ENCODE measurements around the gene C1S. TPM values are rescaled to one million over a fixed set of nuclear protein-coding genes. Genes with fewer than 3 reads are reported as not detected.

The C1S gene
- total and polyA plus RNA-seq, 2 of the 4 experiments (the other 2 are of a cell fraction), result 49.6 to 85.4 TPM

- Histone ChIP-seq H3K14ac (replicated peaks; ENCODE audit: low read depth, low read length) (no peak overlapping the region), H2BK20ac (ENCODE audit: low read depth, low read length) (no peak overlapping the region), H3K56ac (ENCODE audit: extremely low read depth, insufficient read depth, low read length) (no peak overlapping the region), H3K4me2 (ENCODE audit: low read depth, low read length) (no peak overlapping the region), H3K36me3 (ENCODE audit: control insufficient read depth, insufficient read depth, low read length) (no peaks in the 10 kb centered on the region), H3K79me1 (ENCODE audit: low read depth in 1 of 2, low read length in 2 of 2) (no peaks in the 10 kb centered on the region), H3K9ac (ENCODE audit: low read depth, low read length) (no peak overlapping the region), H2BK15ac (ENCODE audit: low read depth, low read length) (no peak overlapping the region), H2AK9ac (replicated peaks; ENCODE audit: low read depth, low read length, poor library complexity) (no peak overlapping the region), H3K9me1 (ENCODE audit: insufficient read depth, low read length) (no peaks in the 10 kb centered on the region), H2BK120ac (ENCODE audit: low read depth, low read length) (no peak overlapping the region), H4K20me1 (ENCODE audit: insufficient read depth, low read length) (no peaks in the 10 kb centered on the region), H3K4me3 (ENCODE audit: insufficient read depth, low read depth, low read length) (no peak overlapping the region), H2AFZ (replicated peaks; ENCODE audit: low read length, poor library complexity) (no peak overlapping the region), H3K18ac (ENCODE audit: low read depth, low read length) (no peak overlapping the region), H4K91ac (ENCODE audit: insufficient read depth, low read depth, low read length) (no peak overlapping the region), H4K8ac (ENCODE audit: low read depth in 2 of 2, low read length in 2 of 2) (no peak overlapping the region), H3K4me1 (ENCODE audit: control insufficient read depth, insufficient read depth, low read length) (no peaks in the 10 kb centered on the region), H2AK5ac (ENCODE audit: low read depth, low read length) (no peak overlapping the region), H4K5ac (ENCODE audit: low read depth, low read length) (no peak overlapping the region), H3K23ac (ENCODE audit: low read depth, low read length) (no peak overlapping the region), H3K27ac (ENCODE audit: insufficient read depth, low read length) (no peak overlapping the region), H2BK5ac (ENCODE audit: low read depth, low read length, poor library complexity, severe bottlenecking) (no peak overlapping the region), H3K27me3 (ENCODE audit: control insufficient read depth, insufficient read depth, low read length) (peaks cover 17% of the 10 kb centered on the region), H3K9me3 (ENCODE audit: control insufficient read depth, insufficient read depth, low read length) (peaks cover 2% of the 10 kb centered on the region; the same call in 1 of the 2 replicates), H3K4ac (ENCODE audit: low read depth, low read length) (no peak overlapping the region)
- intact Hi-C loops (cut with micrococcal nuclease) (no loop called here), in situ Hi-C loops (cut with MboI; ENCODE audit: low sequenced_read_pairs) (no loop called here), dilution Hi-C loops (cut with HindIII; ENCODE audit: low sequenced_read_pairs, unreplicated experiment) (no loop called here)
- BruUV-seq (replicated peaks), result no TSS peak
- TF ChIP-seq, protein P1, sequence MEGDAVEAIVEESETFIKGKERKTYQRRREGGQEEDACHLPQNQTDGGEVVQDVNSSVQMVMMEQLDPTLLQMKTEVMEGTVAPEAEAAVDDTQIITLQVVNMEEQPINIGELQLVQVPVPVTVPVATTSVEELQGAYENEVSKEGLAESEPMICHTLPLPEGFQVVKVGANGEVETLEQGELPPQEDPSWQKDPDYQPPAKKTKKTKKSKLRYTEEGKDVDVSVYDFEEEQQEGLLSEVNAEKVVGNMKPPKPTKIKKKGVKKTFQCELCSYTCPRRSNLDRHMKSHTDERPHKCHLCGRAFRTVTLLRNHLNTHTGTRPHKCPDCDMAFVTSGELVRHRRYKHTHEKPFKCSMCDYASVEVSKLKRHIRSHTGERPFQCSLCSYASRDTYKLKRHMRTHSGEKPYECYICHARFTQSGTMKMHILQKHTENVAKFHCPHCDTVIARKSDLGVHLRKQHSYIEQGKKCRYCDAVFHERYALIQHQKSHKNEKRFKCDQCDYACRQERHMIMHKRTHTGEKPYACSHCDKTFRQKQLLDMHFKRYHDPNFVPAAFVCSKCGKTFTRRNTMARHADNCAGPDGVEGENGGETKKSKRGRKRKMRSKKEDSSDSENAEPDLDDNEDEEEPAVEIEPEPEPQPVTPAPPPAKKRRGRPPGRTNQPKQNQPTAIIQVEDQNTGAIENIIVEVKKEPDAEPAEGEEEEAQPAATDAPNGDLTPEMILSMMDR (conservative IDR thresholded peaks at IDR 0.05; ENCODE audit: low read depth, low read length), result no peak
- ChIA-PET POLR2A (ENCODE audit: unreplicated experiment) (no interaction called here), CTCF (interaction anchor here (0.5 kb wide), 1 partner anchor 751 kb away, joined by 3 read pairs; no protein-coding TSS in a partner anchor)
- no peak for ATAC-seq (ENCODE audit: low read depth)
- 47% methylated on average over 2 of the region's 2 CpGs; no CpG with 5 or more reads in 1 of the 2 experiments for WGBS, 2 experiments (ENCODE audit: extremely low coverage in 2 of 2, insufficient read length in 1 of 2)
- no peak for DNase-seq
Observed at GRCh38 chr12:7032990-7033389, 27.5 kb upstream of the C1S start.

Measured in IMR-90 (cell line).